Activated T-helper 2 cell treated with anti-CD3 and anti-CD28 coated beads, Interferon-gamma antibody, Interleukin-2, Interleukin-4, amounts not matched to agents 10 μg/mL and 5 μg/mL and 100 μg/mL, durations not matched to agents 14 hours and 24 hours and 36 hours (primary cell): ENCODE results near the gene NCLN. TPM values are rescaled to one million over a fixed set of nuclear protein-coding genes. Genes with fewer than 3 reads are reported as not detected.
"Not testable (repeated sequence)": the region's sequence is repeated elsewhere in the genome, so short reads cannot be mapped to it uniquely, and the experiment has no call there.

Experiments
- DNase-seq: peaks from one replicate; pipeline ENCODE4 v3.0.0; 2021; ENCODE audit warnings: low spot score
- H3K27ac Mint-ChIP-seq: one replicate; pipeline ENCODE4 v1.8.0; 2021; ENCODE audit warnings: mixed read lengths
- H3K27me3 Mint-ChIP-seq: one replicate; pipeline ENCODE4 v1.8.0; 2021; ENCODE audit warnings: low read depth, mixed read lengths
- H3K36me3 Mint-ChIP-seq: one replicate; pipeline ENCODE4 v1.8.0; 2021; ENCODE audit warnings: low read depth, mixed read lengths
- H3K4me1 Mint-ChIP-seq: one replicate; pipeline ENCODE4 v1.8.0; 2021; ENCODE audit warnings: low read depth, mixed read lengths
- H3K4me3 Mint-ChIP-seq: one replicate; pipeline ENCODE4 v1.8.0; 2021; ENCODE audit warnings: low read depth, mild to moderate bottlenecking, moderate library complexity, mixed read lengths
- H3K9me3 Mint-ChIP-seq: one replicate; pipeline ENCODE4 v1.8.0; 2021; ENCODE audit warnings: mixed read lengths
- intact Hi-C: fragments of 100-400 bp; cut with micrococcal nuclease; formaldehyde crosslinking; loops from one replicate; pipeline ENCODE4 v1.15.1; 2023
- total RNA-seq: library from RNA; stranded (reverse); gene quantifications from 2 replicates; pipeline ENCODE4 v1.2.3, GENCODE V29; 2022

NCLN gene
- total RNA-seq, 1 donor from 2014 or later, result 86.3 TPM

DNA sequence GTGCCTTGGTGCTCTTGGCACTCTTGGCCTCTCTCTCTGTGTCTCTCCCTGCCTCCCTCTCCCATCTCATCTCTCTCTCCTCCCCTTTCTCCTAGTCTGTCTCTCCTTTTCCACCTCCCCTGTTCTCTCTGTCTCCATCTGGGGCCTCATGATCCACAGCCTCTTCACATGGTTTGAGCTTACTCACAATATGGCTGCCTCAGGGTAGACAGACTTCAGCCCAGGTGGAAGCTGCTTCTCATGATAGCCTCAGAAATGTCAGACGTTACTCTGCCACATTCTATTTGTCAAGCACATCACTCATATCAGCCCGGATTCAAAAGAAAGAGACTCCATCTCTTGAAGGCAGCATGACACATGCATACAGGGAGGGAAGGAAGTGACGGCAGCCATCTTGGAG lies 25.5 kb upstream of the NCLN start:
- intact Hi-C loops, result loop anchor here (10.0 kb wide), 1 partner anchor 95 kb away; the partner anchor contains the start of gene TLE5

DNA sequence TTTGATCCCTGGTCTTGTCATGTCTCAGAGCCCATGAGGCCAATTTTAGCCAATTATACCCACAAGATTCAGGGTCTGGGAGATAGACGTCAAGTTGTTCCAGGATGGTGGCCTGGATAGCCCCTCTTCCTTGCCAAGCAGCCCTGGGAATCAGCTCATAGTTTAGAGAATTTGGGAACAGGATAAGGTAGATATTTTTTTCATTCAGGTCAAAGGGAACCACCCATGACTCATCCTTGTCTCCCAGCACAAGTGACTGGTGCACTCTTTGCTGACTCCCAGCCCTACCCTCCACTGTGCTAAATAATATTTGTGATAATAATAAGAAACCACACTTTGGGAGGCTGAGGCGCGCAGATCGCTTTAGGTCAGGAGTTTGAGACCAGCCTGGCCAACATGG lies 24.3 kb upstream of the NCLN start:
- Mint-ChIP-seq H3K9me3 (peaks cover 11% of the 10 kb centered on the region), H3K4me1 (peaks cover 36% of the 10 kb centered on the region), H3K27ac (peak overlapping the region; percentile 78), H3K36me3 (peaks cover 67% of the 10 kb centered on the region), H3K27me3 (no peaks in the 10 kb centered on the region), H3K4me3 (no peak overlapping the region)
- DNase-seq, result no peak
- intact Hi-C loops, result loop anchor here (10.0 kb wide), 1 partner anchor 97 kb away; the partner anchor contains the start of gene TLE5

More for the DNA sequence above, 25.5 kb upstream of the NCLN start:
- no peak for DNase-seq
- Mint-ChIP-seq H3K4me1 (peaks cover 31% of the 10 kb centered on the region), H3K36me3 (peaks cover 56% of the 10 kb centered on the region), H3K27ac (peak overlapping the region; percentile 68), H3K9me3 (peaks cover 6% of the 10 kb centered on the region), H3K4me3 (no peak overlapping the region), H3K27me3 (no peaks in the 10 kb centered on the region)

DNA sequence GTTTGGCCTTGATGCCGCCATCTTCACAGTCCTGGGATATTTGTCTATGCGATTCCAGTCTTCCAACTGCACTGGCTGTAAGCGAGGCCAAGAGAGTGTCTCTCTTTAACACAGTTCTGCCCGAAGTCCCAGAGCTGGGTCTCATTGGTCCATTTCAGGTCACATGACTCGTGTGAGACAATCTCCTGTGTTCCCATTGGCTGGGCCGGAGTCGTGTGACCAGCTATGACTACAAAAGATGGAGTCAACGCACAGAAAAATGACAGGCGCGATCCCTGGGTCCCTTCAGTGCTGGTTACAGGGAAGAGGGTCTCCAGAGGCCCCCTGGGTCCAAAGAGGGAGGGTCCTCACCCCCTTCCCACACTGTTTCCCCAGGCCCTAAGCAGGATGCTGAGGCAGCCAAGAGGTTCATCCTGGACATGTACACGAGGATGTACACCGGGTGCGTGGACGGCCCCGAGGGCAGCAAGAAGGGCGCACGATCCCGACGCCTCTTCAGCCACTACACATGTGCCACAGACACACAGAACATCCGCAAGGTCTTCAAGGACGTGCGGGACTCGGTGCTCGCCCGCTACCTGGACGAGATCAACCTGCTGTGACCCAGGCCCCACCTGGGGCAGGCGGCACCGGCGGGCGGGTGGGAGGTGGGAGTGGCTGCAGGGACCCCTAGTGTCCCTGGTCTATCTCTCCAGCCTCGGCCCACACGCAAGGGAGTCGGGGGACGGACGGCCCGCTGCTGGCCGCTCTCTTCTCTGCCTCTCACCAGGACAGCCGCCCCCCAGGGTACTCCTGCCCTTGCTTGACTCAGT lies 23.1 kb upstream of the NCLN start:
- no peak for DNase-seq
- intact Hi-C loops, result loop anchor here (1.0 to 10.0 kb wide), 4 partner anchors 16 to 98 kb away; partner anchors contain the start of gene TLE5
- Mint-ChIP-seq H3K4me1 (peaks cover 33% of the 10 kb centered on the region), H3K4me3 (no peak overlapping the region), H3K9me3 (peaks cover 11% of the 10 kb centered on the region), H3K36me3 (peaks cover 76% of the 10 kb centered on the region), H3K27ac (peak overlapping the region; percentile 22), H3K27me3 (no peaks in the 10 kb centered on the region)

DNA sequence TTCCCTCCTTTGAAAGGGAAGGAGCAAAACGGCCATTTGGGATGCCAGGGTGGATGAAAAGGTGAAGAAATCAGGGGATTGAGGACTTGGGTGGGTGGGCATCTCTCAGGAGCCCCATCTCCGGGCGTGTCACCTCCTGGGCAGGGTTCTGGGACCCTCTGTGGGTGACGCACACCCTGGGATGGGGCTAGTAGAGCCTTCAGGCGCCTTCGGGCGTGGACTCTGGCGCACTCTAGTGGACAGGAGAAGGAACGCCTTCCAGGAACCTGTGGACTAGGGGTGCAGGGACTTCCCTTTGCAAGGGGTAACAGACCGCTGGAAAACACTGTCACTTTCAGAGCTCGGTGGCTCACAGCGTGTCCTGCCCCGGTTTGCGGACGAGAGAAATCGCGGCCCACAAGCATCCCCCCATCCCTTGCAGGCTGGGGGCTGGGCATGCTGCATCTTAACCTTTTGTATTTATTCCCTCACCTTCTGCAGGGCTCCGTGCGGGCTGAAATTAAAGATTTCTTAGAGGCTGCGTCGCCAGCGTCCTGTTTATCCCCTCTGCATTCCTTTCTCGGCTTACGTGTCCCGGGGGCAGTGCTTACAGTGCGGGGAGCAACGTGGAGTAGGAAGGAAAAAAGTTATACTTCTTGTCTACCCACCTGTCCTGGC lies 22.4 kb upstream of the NCLN start:
- Mint-ChIP-seq H3K27me3 (no peaks in the 10 kb centered on the region), H3K27ac (no peak overlapping the region), H3K4me3 (no peak overlapping the region), H3K36me3 (peaks cover 82% of the 10 kb centered on the region), H3K4me1 (peaks cover 30% of the 10 kb centered on the region), H3K9me3 (peaks cover 11% of the 10 kb centered on the region)
- intact Hi-C loops, result loop anchor here (1.0 to 10.0 kb wide), 4 partner anchors 17 to 99 kb away; partner anchors contain the start of gene TLE5
- DNase-seq, result peak; percentile 56

DNA sequence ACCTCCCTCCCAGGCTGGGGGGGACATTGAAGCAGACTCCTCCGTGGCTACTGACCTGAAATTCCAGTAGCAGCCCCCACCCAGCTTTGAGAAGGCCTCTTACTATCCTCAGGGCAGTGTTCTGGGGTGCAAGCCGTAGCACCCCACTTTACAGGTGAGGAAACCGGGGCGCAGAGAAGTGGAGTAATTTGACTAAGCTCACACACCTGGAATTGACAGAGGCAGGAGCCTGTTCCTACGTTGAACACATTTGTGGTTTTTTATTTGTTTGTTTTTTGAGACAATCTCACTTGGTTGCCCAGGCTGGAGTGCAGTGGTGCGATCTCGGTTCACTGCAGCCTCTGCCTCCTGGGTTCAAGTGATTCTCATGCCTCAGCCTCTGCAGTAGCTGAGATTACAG lies 21.8 kb upstream of the NCLN start:
- H3K4me3 Mint-ChIP-seq, result no peak overlapping the region
- no peak overlapping the region for H3K27ac Mint-ChIP-seq
- peaks cover 11% of the 10 kb centered on the region for H3K9me3 Mint-ChIP-seq
- H3K36me3 Mint-ChIP-seq, result peaks cover 82% of the 10 kb centered on the region
- DNase-seq, result no peak
- intact Hi-C loops, result loop anchor here (1.0 to 10.0 kb wide), 4 partner anchors 18 to 99 kb away; partner anchors contain the start of gene TLE5
- H3K27me3 Mint-ChIP-seq, result no peaks in the 10 kb centered on the region
- peaks cover 30% of the 10 kb centered on the region for H3K4me1 Mint-ChIP-seq

DNA sequence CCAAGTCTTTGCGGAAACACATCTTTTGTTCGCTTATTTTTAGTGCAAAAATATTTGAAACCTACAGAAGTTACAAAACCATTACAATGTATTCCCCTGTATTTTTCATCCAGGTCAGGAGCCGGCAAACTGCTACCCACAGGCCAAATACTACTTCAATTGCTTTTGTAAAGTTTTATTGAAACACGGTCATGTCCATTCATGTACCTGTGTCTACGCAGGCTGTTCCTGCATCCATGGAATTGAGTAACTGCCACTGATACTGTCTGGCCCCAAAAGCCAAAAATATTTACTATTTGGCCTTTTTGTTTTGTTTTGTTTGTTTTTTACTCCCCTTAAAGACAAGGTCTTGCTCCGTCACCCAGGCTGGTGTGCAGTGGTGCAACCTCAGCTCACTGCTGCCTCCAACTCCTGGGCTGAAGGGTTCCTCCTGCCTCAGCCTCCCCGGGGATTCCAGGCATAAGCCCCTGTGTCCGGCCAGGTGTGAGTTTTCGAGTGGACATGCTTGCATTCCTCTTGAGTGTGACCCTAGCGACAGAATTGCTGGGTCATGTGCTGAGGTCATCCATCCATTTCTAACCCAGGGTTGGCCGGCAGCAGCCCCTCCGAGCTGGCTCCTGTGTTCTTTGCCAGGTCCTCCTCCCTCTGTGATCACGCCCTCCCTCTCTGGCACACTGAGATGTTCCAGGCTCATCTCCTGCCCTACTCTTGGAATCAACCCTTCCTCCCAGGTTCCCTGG lies 18.0 kb upstream of the NCLN start:
- DNase-seq, result no peak
- peaks cover 64% of the 10 kb centered on the region for H3K36me3 Mint-ChIP-seq
- intact Hi-C loops, result loop anchor here (10.0 kb wide), 1 partner anchor 103 kb away; the partner anchor contains the start of gene TLE5
- H3K4me1 Mint-ChIP-seq, result peaks cover 24% of the 10 kb centered on the region
- no peak overlapping the region for H3K27ac Mint-ChIP-seq
- peaks cover 5% of the 10 kb centered on the region for H3K9me3 Mint-ChIP-seq
- no peaks in the 10 kb centered on the region for H3K27me3 Mint-ChIP-seq
- H3K4me3 Mint-ChIP-seq, result no peak overlapping the region

DNA sequence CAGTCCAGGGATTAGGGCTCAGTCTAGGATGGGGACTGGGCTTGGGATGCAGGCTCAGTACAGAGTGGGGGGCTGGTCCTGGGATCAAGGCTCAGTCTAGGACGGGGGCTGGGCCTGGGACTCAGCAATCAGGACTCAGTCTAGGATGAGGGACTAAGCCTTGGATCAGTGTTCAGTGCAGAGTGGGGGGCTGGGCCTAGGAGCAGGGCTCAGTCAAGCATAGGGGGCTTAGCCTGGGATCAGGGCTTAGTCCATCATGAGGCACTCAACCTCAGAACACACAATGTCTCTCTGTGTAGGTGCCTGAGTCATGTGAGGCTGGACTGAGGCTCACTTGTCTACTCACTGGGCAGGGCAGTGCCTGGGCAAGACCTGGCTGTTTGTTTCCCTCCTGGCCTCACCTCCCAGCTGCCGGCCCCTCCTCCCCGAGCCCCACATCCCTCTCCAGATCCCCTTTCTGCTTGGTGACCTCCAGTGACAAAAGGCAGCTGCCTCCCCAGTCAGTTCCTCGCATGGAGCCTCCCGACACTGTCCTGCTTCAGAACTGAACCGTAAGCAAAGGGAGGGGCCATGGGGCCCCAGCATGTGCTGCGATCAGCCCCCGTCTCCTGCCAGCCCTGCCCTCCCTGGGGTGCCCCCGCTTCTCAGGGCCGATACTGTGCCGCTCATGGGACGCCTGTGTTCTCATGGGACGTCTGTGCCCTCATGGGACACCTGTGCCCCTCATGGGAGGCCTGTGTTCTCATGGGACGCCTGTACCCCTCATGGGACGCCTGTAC lies 13.6 kb upstream of the NCLN start:
- no peak overlapping the region for H3K4me3 Mint-ChIP-seq
- H3K4me1 Mint-ChIP-seq, result peaks cover 21% of the 10 kb centered on the region
- no peaks in the 10 kb centered on the region for H3K27me3 Mint-ChIP-seq
- H3K27ac Mint-ChIP-seq, result no peak overlapping the region
- DNase-seq, result no peak
- H3K9me3 Mint-ChIP-seq, result no peaks in the 10 kb centered on the region
- intact Hi-C loops, result no loop called here
- H3K36me3 Mint-ChIP-seq, result peaks cover 41% of the 10 kb centered on the region

DNA sequence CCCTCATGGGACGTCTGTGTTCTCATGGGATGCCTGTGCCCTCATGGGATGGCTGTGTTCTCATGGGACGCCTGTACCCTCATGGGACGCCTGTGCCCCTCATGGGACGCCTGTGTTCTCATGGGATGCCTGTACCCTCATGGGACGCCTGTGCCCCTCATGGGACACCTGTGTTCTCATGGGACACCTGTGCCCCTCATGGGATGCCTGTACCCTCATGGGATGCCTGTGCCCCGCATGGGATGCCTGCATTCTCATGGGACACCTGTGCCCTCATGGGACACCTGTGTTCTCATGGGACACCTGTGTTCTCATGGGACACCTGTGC lies 13.1 kb upstream of the NCLN start:
- intact Hi-C loops, DNase-seq, H3K4me3 Mint-ChIP-seq, H3K27me3 Mint-ChIP-seq, H3K27ac Mint-ChIP-seq, H3K9me3 Mint-ChIP-seq: not testable (repeated sequence)
- Mint-ChIP-seq H3K36me3 (peaks cover 39% of the 10 kb centered on the region), H3K4me1 (peaks cover 24% of the 10 kb centered on the region)

DNA sequence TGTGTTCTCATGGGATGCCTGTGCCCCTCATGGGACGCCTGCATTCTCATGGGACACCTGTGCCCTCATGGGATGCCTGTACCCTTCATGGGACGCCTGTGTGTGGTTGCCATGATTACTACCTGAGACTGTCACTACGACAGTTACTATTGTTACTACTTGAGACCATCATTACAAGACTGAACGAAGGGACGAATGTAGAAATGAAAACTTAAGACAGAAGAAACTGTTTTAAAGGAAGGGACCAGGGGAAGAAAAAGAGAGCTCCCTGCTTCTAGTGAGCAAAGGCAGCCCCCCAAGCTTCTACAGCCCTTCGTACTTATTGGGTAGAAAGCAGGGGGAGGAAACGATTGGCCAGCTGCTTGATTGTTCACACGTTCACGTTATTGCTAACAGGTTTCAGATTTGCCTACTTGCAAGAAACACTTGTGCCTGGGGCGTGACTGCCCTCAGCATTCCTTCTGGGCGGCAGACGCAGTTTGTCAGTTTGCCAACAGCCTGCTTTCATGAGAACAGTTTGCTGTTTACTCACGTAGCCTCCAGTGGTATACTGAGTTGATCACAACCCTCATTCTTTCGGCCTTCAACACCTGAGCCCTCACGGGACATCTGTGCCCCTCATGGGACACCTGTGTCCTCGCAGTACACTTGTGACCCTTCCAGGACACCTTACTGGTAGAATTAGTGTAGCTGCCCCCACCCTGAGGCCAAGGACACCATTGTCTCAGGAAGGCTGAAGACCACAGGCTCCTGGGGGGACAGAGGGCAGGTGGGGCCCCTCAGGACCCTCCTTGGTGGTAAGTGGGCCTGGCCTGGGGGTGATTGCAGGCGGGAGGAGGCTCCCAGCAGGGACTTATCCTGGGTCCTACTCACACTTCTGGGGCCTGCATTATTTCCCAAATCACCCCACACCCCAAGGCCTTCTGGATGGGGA lies 9.7 kb upstream of the NCLN start:
- no peaks in the 10 kb centered on the region for H3K9me3 Mint-ChIP-seq
- no peaks in the 10 kb centered on the region for H3K27me3 Mint-ChIP-seq
- peak overlapping the region; percentile 83 for H3K4me3 Mint-ChIP-seq
- peaks cover 19% of the 10 kb centered on the region for H3K4me1 Mint-ChIP-seq
- intact Hi-C loops, result loop anchor here (2.0 kb wide), 1 partner anchor 21 kb away; no protein-coding TSS in a partner anchor
- peaks cover 50% of the 10 kb centered on the region for H3K36me3 Mint-ChIP-seq
- peak overlapping the region; percentile 91 for H3K27ac Mint-ChIP-seq
- no peak for DNase-seq

DNA sequence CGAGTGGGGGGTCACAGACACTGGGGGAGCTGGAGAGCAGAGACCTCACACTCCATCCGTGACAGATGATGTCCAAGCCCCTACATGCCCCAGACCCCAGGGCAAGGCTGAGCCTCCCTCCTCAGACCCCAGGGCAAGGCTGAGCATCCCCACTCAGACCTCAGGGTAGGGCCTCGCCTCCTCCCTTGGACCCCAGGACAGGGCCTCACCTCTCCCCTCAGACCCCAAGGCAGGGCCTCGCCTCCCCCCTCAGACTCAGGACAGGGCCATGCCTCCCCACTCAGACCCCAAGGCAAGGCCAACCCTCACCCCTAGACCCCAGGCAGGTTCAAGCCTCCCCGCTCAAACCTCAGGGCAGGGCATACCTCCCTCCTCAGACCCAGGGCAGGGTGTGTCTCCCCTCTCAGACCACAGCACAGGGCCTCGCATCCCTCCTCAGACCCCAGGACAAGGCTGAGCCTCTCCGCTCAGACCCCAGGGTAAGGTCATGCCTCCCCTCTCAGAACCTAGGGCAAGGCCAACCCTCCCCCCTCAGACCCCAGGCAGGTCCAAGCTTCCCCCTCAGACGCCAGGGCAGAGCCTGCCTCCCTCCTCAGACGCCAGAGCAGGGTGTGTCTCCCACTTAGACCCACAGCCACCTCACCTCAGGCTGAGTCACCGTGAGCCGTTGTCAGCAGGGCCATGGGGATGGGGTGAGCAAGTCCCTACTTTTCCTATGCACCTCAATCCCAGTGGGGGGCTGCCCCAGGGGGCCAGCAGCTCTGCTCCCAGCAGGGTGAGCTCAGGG lies 8.8 kb upstream of the NCLN start:
- H3K27me3 Mint-ChIP-seq, result no peaks in the 10 kb centered on the region
- DNase-seq, result peak; percentile 68
- peak overlapping the region; percentile 83 for H3K4me3 Mint-ChIP-seq
- peaks cover 48% of the 10 kb centered on the region for H3K36me3 Mint-ChIP-seq
- H3K4me1 Mint-ChIP-seq, result peaks cover 15% of the 10 kb centered on the region
- no peaks in the 10 kb centered on the region for H3K9me3 Mint-ChIP-seq
- intact Hi-C loops, result loop anchor here (2.0 kb wide), 1 partner anchor 22 kb away; no protein-coding TSS in a partner anchor
- peak overlapping the region; percentile 91 for H3K27ac Mint-ChIP-seq
